Measurements from ENCODE around the gene PPAN.

DNA sequence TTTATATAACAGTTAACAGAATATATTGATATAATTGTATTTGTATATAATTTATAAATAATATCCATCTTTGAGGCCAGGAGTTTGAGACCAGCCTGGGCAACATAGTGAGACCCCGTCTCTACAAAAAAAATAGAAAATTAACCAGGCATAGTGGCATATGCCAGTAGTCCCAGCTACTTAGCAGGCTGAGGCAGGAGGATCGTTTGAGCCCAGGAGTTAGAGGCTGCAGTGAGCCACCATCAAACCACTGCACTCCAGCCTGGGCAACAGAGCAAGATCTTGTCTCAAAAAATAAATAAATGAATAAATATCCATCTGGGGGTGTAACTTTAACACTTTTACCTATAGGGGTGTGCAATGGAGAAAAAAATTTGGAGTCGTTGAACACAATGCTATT lies 21.4 kb upstream of the PPAN start:
- TF ChIP-seq SPI1 (IDR thresholded peaks at IDR 0.05; ENCODE audit: low read depth, low read length) (no peak), POLR2AphosphoS5 (IDR thresholded peaks at IDR 0.05; ENCODE audit: low read depth, low read length) (no peak), POLR2A (IDR thresholded peaks at IDR 0.05; ENCODE audit: low read depth, low read length) (no peak), TAF1 (IDR thresholded peaks at IDR 0.05; ENCODE audit: low read depth, low read length) (no peak)

Data from GM12891 (cell line).